HepG2 (cell line): ENCODE measurements around the gene FKBP8. TPM values are rescaled to one million over a fixed set of nuclear protein-coding genes. Genes with fewer than 3 reads are reported as not detected.

Experiments
- ATAC-seq: fragments of 200-7000 bp; cut with Tn5 transposase; 3 replicates; pipeline ENCODE4 v1.9.1; 2020; ENCODE audit warnings: mild to moderate bottlenecking, moderate library complexity
- BruUV-seq: library from RNA; stranded (reverse); fragments of 400-500 nt; replicated peaks from 2 replicates; lab custom pipeline; 2021; lab: Mats Ljungman, UMichigan
- CTCF ChIA-PET: fragments of 300-600 bp; formaldehyde crosslinking; extraction: SDS; loops from one replicate; lab custom pipeline; 2021; ENCODE audit warnings: low total read pairs, inconsistent platforms, low intra/inter-chr PET ratio; lab: Yijun Ruan, JAX
- POLR2A ChIA-PET: fragments of 350-600 bp; sonication (Branson Sonifier 250); formaldehyde crosslinking; loops from one replicate; lab custom pipeline; 2020; ENCODE audit warnings: antibody characterized with exemption, inconsistent platforms; lab: Yijun Ruan, JAX
- DNase-seq: peaks from one replicate; pipeline ENCODE4 v3.0.0-alpha.2; 2015; ENCODE audit warnings: low spot score
- FAIRE-seq: peaks from 3 replicates; lab custom pipeline; 2011; peaks lifted over from hg19 to GRCh38; lab: Jason Lieb, UNC
- H2AFZ ChIP-seq: one replicate; pipeline ENCODE4 v1.6.1; 2011; ENCODE audit warnings: low read length, inconsistent platforms
- H3K27ac ChIP-seq: fragments of 300-600 bp; 3 replicates; pipeline ENCODE4 v1.8.0; 2011; ENCODE audit warnings: mixed run types, mild to moderate bottlenecking, mixed read lengths, low read length, inconsistent platforms; ENCODE audit not compliant: insufficient read depth; ENCODE audit errors: extremely low read length
- H3K27me3 ChIP-seq, 2 experiments: fragments of 200-600 bp in 1 of 2; 2 replicates in 1 of 2; 3 replicates in 1 of 2; pipeline versions ENCODE4 v1.6.0 to v1.8.0; 2011; ENCODE audit warnings: low read length in 2 of 2, mild to moderate bottlenecking in 2 of 2, moderate library complexity in 2 of 2, inconsistent platforms in 1 of 2; ENCODE audit not compliant: insufficient read depth in 2 of 2, control insufficient read depth in 1 of 2
- H3K36me3 ChIP-seq, 2 experiments: fragments of 200-600 bp in 1 of 2; replicated peaks in 1 of 2; 2 replicates in 1 of 2; 3 replicates in 1 of 2; pipeline versions ENCODE4 v1.5.1 to v1.8.0; 2011; ENCODE audit warnings: low read length in 2 of 2, inconsistent platforms in 1 of 2; ENCODE audit not compliant: insufficient read depth in 2 of 2, control insufficient read depth in 1 of 2
- H3K4me1 ChIP-seq: 2 replicates; pipeline ENCODE4 v1.5.1; 2012; ENCODE audit warnings: low read length, inconsistent platforms; ENCODE audit not compliant: insufficient read depth
- H3K4me2 ChIP-seq: 2 replicates; pipeline ENCODE4 v1.6.0; 2011; ENCODE audit warnings: low read depth, low read length, inconsistent platforms
- H3K4me3 ChIP-seq, 3 experiments: fragments of 200-600 bp in 1 of 3; sonication (generic), shearing (Covaris generic) in 1 of 3; replicated peaks in 1 of 3; 2 replicates each; pipeline ENCODE4 v1.5.1; 2011 to 2016; ENCODE audit warnings: low read length in 3 of 3, inconsistent platforms in 2 of 3, low read depth in 2 of 3, mild to moderate bottlenecking in 2 of 3, control low read depth in 1 of 3, mixed read lengths in 1 of 3; ENCODE audit not compliant: insufficient read depth in 1 of 3
- H3K79me2 ChIP-seq: one replicate; pipeline ENCODE4 v1.6.1; 2011; ENCODE audit warnings: low read length, inconsistent platforms; ENCODE audit not compliant: insufficient read depth
- H3K9ac ChIP-seq: 2 replicates; pipeline ENCODE4 v1.6.0; 2011; ENCODE audit warnings: mild to moderate bottlenecking, low read depth, low read length, inconsistent platforms; ENCODE audit not compliant: insufficient read depth
- H3K9me3 ChIP-seq: 2 replicates; pipeline ENCODE4 v1.5.1; 2012; ENCODE audit warnings: mild to moderate bottlenecking, low read length
- H4K20me1 ChIP-seq: 2 replicates; pipeline ENCODE4 v1.6.0; 2011; ENCODE audit warnings: inconsistent platforms, mild to moderate bottlenecking, low read length, moderate library complexity; ENCODE audit not compliant: insufficient read depth
- ARHGAP35 ChIP-seq: sonication (generic); formaldehyde crosslinking; IDR thresholded peaks from 2 replicates; pipeline ENCODE4 v1.9.0; 2022; ENCODE audit warnings: mild to moderate bottlenecking, inconsistent platforms, moderate library complexity, missing genetic modification reagents, borderline replicate concordance
- BCL6 ChIP-seq: IDR thresholded peaks from 2 replicates; pipeline ENCODE4 v1.6.1; 2016; ENCODE audit warnings: missing genetic modification reagents, missing compliant biosample characterization
- CENPBD1 ChIP-seq: sonication (generic); formaldehyde crosslinking; IDR thresholded peaks from 2 replicates; pipeline ENCODE4 v1.8.0; 2022; ENCODE audit warnings: missing genetic modification reagents, low read depth, mild to moderate bottlenecking, borderline replicate concordance
- CHD2 ChIP-seq: IDR thresholded peaks from 2 replicates; pipeline ENCODE4 v1.6.1; 2011; ENCODE audit warnings: low read depth, low read length, improper control_type of control experiment
- IKZF1 ChIP-seq: fragments of 450-650 bp; IDR thresholded peaks from 2 replicates; pipeline ENCODE4 v1.7.1; 2016
- MAF1 ChIP-seq: sonication (generic); formaldehyde crosslinking; IDR thresholded peaks from 2 replicates; pipeline ENCODE4 v1.5.0; 2020; ENCODE audit warnings: missing genetic modification reagents, borderline replicate concordance
- NR1H2 ChIP-seq: sonication (generic); formaldehyde crosslinking; IDR thresholded peaks from 2 replicates; pipeline ENCODE4 v1.8.1; 2022; ENCODE audit warnings: low read depth, missing genetic modification reagents, borderline replicate concordance
- RFXANK ChIP-seq: IDR thresholded peaks from 2 replicates; pipeline ENCODE4 v1.6.1; 2016
- SKI ChIP-seq: fragments of 450-650 bp; IDR thresholded peaks from one replicate; pipeline ENCODE4 v1.6.1; 2018; ENCODE audit warnings: mild to moderate bottlenecking; ENCODE audit not compliant: partially characterized antibody
- SP2 ChIP-seq: sonication (generic); formaldehyde crosslinking; IDR thresholded peaks from 2 replicates; pipeline ENCODE4 v1.5.1; 2020; ENCODE audit warnings: mild to moderate bottlenecking, missing genetic modification reagents
- U2AF2 ChIP-seq: fragments of 200-400 bp; formaldehyde crosslinking; IDR thresholded peaks from 2 replicates; pipeline ENCODE4 v1.6.1; 2017; ENCODE audit warnings: low read depth, mild to moderate bottlenecking, low read length
- ZEB1 ChIP-seq: IDR thresholded peaks from 2 replicates; pipeline ENCODE4 v1.6.1; 2012; ENCODE audit warnings: mild to moderate bottlenecking, low read depth, inconsistent platforms; ENCODE audit not compliant: insufficient replicate concordance
- ZKSCAN8 ChIP-seq: IDR thresholded peaks from 2 replicates; pipeline ENCODE4 v1.6.1; 2016; ENCODE audit warnings: borderline replicate concordance, missing genetic modification reagents, missing compliant biosample characterization
- ZNF512 ChIP-seq: sonication (generic); formaldehyde crosslinking; IDR thresholded peaks from 2 replicates; pipeline ENCODE4 v1.4.0; 2020; ENCODE audit warnings: mild to moderate bottlenecking, missing genetic modification reagents
- ZNF713 ChIP-seq: sonication (generic); formaldehyde crosslinking; IDR thresholded peaks from 2 replicates; pipeline ENCODE4 v1.4.0; 2020; ENCODE audit warnings: mild to moderate bottlenecking, missing genetic modification reagents
- WGBS: methylation state at CpG from one replicate; pipeline ENCODE4 v1.1.6; 2017; ENCODE audit warnings: low lambda C conversion rate; 5-methylcytosine and 5-hydroxymethylcytosine counted together
- in situ Hi-C: cut with HindIII; loops from 2 replicates; pipeline ENCODE4 v1.10.0; 2017; ENCODE audit warnings: low pct_unique_long_range_greater_than_20kb; ENCODE audit not compliant: extremely low pct_ligation_motif_present
- intact Hi-C: fragments of 100-400 bp; cut with micrococcal nuclease; formaldehyde crosslinking; loops from one replicate; pipeline ENCODE4 v1.10.0; 2022; ENCODE audit not compliant: unreplicated experiment
- polyA plus RNA-seq, 8 experiments: library from polyadenylated mRNA; depleted of rRNA in 3 of 8; stranded (reverse) in 7 of 8; unstranded in 1 of 8; fragments of >200 nt; fragmentation: Illumina TruSeq in 4 of 8; extraction: Trizol in 4 of 8; gene quantifications; 2 replicates each; pipeline versions ENCODE4 v1.2.1 to v1.2.3, GENCODE V29; 2011 to 2016; ENCODE audit warnings: low read depth in 4 of 8, missing spikeins in 1 of 8, mixed read lengths in 1 of 8; ENCODE audit not compliant: insufficient read depth in 1 of 8
- total RNA-seq, 5 experiments: library from RNA; depleted of rRNA; stranded (reverse); fragments of >200 nt; fragmentation: Illumina TruSeq; extraction: Trizol; gene quantifications; 2 replicates each; pipeline ENCODE4 v1.2.3, GENCODE V29; 2016; ENCODE audit warnings: low read depth in 1 of 5
- TF ChIP-seq, protein P1 (sequence below): IDR thresholded peaks from 2 replicates; pipeline ENCODE4 v1.6.1; 2016
- TF ChIP-seq, protein P2 (sequence below): sonication (generic); formaldehyde crosslinking; IDR thresholded peaks from 2 replicates; pipeline ENCODE4 v1.4.0; 2020; ENCODE audit warnings: mild to moderate bottlenecking, missing genetic modification reagents

Gene FKBP8
- total and polyA plus RNA-seq, 2 of the 13 experiments (the other 11 are each of a cell fraction or from before 2014, with no cell fraction given) = 81.7 to 93.9 TPM

DNA sequence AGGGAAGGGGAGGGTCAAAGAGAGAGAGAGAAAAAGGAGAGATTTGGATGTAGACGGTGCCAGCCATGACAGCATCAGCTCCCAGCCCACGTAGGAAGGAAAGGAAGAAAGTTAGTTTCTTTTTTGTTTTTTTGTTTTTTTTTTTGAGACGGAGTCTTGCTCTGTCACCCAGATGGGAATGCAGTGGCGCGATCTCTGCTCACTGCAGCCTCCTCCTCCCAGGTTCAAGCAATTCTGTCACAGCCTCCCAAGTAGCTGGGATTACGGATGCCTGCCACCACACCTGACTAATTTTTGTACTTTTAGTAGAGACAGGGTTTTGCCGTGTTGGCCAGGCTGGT lies 49.1 kb downstream of the FKBP8 start:
- H3K9ac ChIP-seq = no peak overlapping the region
- H3K36me3 ChIP-seq = no peaks in the 10 kb centered on the region; a peak in 2 of 5 replicates
- DNase-seq = no peak
- peak overlapping the region; percentile 49; the same call in 1 of the 2 replicates for H3K4me2 ChIP-seq
- H3K79me2 ChIP-seq = peaks cover 83% of the 10 kb centered on the region
- TF ChIP-seq BCL6 (CRISPR knock-in tag) (no peak), CHD2 (no peak), SP2 (CRISPR knock-in tag) (no peak), CENPBD1 (CRISPR knock-in tag) (no peak), IKZF1 (no peak), MAF1 (no peak), U2AF2 (no peak), ARHGAP35 (no peak), SKI (no peak), ZEB1 (no peak), ZNF512 (CRISPR knock-in tag) (no peak), RFXANK (no peak), NR1H2 (CRISPR knock-in tag) (no peak), ZNF713 (CRISPR knock-in tag) (no peak), ZKSCAN8 (no peak)
- TF ChIP-seq, protein P1, sequence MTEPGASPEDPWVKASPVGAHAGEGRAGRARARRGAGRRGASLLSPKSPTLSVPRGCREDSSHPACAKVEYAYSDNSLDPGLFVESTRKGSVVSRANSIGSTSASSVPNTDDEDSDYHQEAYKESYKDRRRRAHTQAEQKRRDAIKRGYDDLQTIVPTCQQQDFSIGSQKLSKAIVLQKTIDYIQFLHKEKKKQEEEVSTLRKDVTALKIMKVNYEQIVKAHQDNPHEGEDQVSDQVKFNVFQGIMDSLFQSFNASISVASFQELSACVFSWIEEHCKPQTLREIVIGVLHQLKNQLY (CRISPR knock-in tag) = no peak
- TF ChIP-seq, protein P2, sequence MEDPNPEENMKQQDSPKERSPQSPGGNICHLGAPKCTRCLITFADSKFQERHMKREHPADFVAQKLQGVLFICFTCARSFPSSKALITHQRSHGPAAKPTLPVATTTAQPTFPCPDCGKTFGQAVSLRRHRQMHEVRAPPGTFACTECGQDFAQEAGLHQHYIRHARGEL (CRISPR knock-in tag) = no peak
- CTCF ChIA-PET = no interaction called here
- POLR2A ChIA-PET = interaction anchor here (1.3 to 2.3 kb wide), 3 partner anchors 10 to 21 kb away, joined by 6 to 10 read pairs (median 6); no protein-coding TSS in a partner anchor
- peaks cover 85% of the 10 kb centered on the region for H4K20me1 ChIP-seq
- peak overlapping the region in 1 of 3 experiments; percentile 8; a peak in 1 of 6 replicates for H3K4me3 ChIP-seq
- WGBS = 44% methylated on average over 7 of the region's 7 CpGs
- intact Hi-C loops = no loop called here
- no peak for FAIRE-seq
- H2AFZ ChIP-seq = no peak overlapping the region
- no peaks in the 10 kb centered on the region for H3K27me3 ChIP-seq
- no TSS peak for BruUV-seq
- H3K27ac ChIP-seq = peak overlapping the region; percentile 42
- in situ Hi-C loops = no loop called here
- H3K9me3 ChIP-seq = no peaks in the 10 kb centered on the region
- H3K4me1 ChIP-seq = peaks cover 62% of the 10 kb centered on the region
- no peak for ATAC-seq
